OCI-LY1 (cell line): Measurements from ENCODE around the gene NPAS3.

Experiments used
- H2AFZ ChIP-seq: fragments of 200-600 bp; sonication (generic), shearing (Covaris generic); 2 replicates; pipeline ENCODE4 v1.6.0; 2014; ENCODE audit warnings: antibody characterized with exemption, mild to moderate bottlenecking, low read length
- H3F3A ChIP-seq: fragments of 200-600 bp; sonication (generic), shearing (Covaris generic); 2 replicates; pipeline ENCODE4 v1.6.0; 2014; ENCODE audit warnings: mild to moderate bottlenecking, antibody characterized with exemption, low read length, moderate library complexity; ENCODE audit not compliant: insufficient read depth
- H3K27ac ChIP-seq: fragments of 200-600 bp; sonication (generic); 2 replicates; pipeline ENCODE4 v1.5.1; 2014; ENCODE audit warnings: low read length, mixed run types, mild to moderate bottlenecking, low read depth; ENCODE audit not compliant: poor library complexity, severe bottlenecking
- H3K27me3 ChIP-seq: fragments of 200-600 bp; sonication (generic); 2 replicates; pipeline ENCODE4 v1.6.0; 2014; ENCODE audit warnings: antibody characterized with exemption, mild to moderate bottlenecking, low read length, moderate library complexity; ENCODE audit not compliant: insufficient read depth
- H3K36me3 ChIP-seq: fragments of 200-600 bp; sonication (generic); 2 replicates; pipeline ENCODE4 v1.6.1; 2014; ENCODE audit warnings: mild to moderate bottlenecking, antibody characterized with exemption, low read length, moderate library complexity, mixed read lengths; ENCODE audit not compliant: insufficient read depth
- H3K4me1 ChIP-seq: fragments of 200-600 bp; sonication (generic); 2 replicates; pipeline ENCODE4 v1.5.1; 2014; ENCODE audit warnings: mild to moderate bottlenecking, low read length, moderate library complexity; ENCODE audit not compliant: insufficient read depth, severe bottlenecking
- H3K4me2 ChIP-seq: fragments of 200-600 bp; sonication (generic), shearing (Covaris generic); 2 replicates; pipeline ENCODE4 v1.6.1; 2014; ENCODE audit warnings: low read length
- H3K4me3 ChIP-seq: fragments of 200-600 bp; sonication (generic); 2 replicates; pipeline ENCODE4 v1.5.1; 2014; ENCODE audit warnings: low read length, low read depth, mild to moderate bottlenecking, mixed read lengths; ENCODE audit not compliant: poor library complexity, severe bottlenecking
- H3K79me2 ChIP-seq: fragments of 200-600 bp; shearing (Covaris generic); 2 replicates; pipeline ENCODE4 v1.6.1; 2016; ENCODE audit warnings: mixed run types, low read length, mixed read lengths; ENCODE audit not compliant: insufficient read depth
- H3K9ac ChIP-seq: fragments of 200-600 bp; sonication (generic), shearing (Covaris generic); 2 replicates; pipeline ENCODE4 v1.6.1; 2014; ENCODE audit warnings: mild to moderate bottlenecking, low read length, mixed read lengths
- H3K9me2 ChIP-seq: fragments of 200-600 bp; sonication (generic), shearing (Covaris generic); 2 replicates; pipeline ENCODE4 v1.6.1; 2014; ENCODE audit warnings: low read depth, mild to moderate bottlenecking, low read length, mixed read lengths
- H3K9me3 ChIP-seq: fragments of 200-600 bp; shearing (Covaris generic); 2 replicates; pipeline ENCODE4 v1.6.1; 2014; ENCODE audit warnings: low read length, mixed read lengths
- H4K20me1 ChIP-seq: fragments of 200-600 bp; sonication (generic), shearing (Covaris generic); 2 replicates; pipeline ENCODE4 v1.6.0; 2016; ENCODE audit warnings: mild to moderate bottlenecking, low read length; ENCODE audit not compliant: insufficient read depth
- CTCF ChIP-seq: fragments of 200-600 bp; sonication (generic), shearing (Covaris generic); IDR thresholded peaks from 2 replicates; pipeline ENCODE4 v1.5.1; 2017; ENCODE audit warnings: mild to moderate bottlenecking, antibody characterized with exemption, low read length, moderate library complexity, mixed read lengths
- EZH2 ChIP-seq: fragments of 200-600 bp; sonication (generic), shearing (Covaris generic); IDR thresholded peaks from 2 replicates; pipeline ENCODE4 v1.8.0; 2017; ENCODE audit warnings: borderline replicate concordance, mixed run types, mild to moderate bottlenecking, antibody characterized with exemption, low read length, moderate library complexity, mixed read lengths

The NPAS3 gene

GRCh38 chr14:33561488-33562175, 623.0 kb downstream of the NPAS3 start:
- Histone ChIP-seq H3K4me3 (no peak overlapping the region), H3K4me1 (no peaks in the 10 kb centered on the region), H3K9me3 (no peaks in the 10 kb centered on the region), H4K20me1 (no peaks in the 10 kb centered on the region), H3F3A (no peaks in the 10 kb centered on the region), H2AFZ (no peak overlapping the region), H3K36me3 (no peaks in the 10 kb centered on the region), H3K27me3 (no peaks in the 10 kb centered on the region), H3K4me2 (no peak overlapping the region), H3K9ac (no peak overlapping the region), H3K79me2 (no peaks in the 10 kb centered on the region), H3K27ac (no peak overlapping the region), H3K9me2 (no peaks in the 10 kb centered on the region)
- no peak for TF ChIP-seq CTCF
- no peak for TF ChIP-seq EZH2

GRCh38 chr14:33563191-33563900, 624.7 kb downstream of the NPAS3 start:
- H2AFZ ChIP-seq = no peak overlapping the region
- no peaks in the 10 kb centered on the region for H3K36me3 ChIP-seq
- no peaks in the 10 kb centered on the region for H3K4me1 ChIP-seq
- no peaks in the 10 kb centered on the region for H3K9me3 ChIP-seq
- H3K9me2 ChIP-seq = no peaks in the 10 kb centered on the region
- H3K27ac ChIP-seq = no peak overlapping the region
- no peaks in the 10 kb centered on the region for H3F3A ChIP-seq
- no peak overlapping the region for H3K9ac ChIP-seq
- no peaks in the 10 kb centered on the region for H4K20me1 ChIP-seq
- no peaks in the 10 kb centered on the region for H3K27me3 ChIP-seq
- no peak overlapping the region for H3K4me2 ChIP-seq
- TF ChIP-seq CTCF (no peak), EZH2 (no peak)
- no peak overlapping the region for H3K4me3 ChIP-seq
- no peaks in the 10 kb centered on the region for H3K79me2 ChIP-seq

GRCh38 chr14:33563901-33564197, 625.2 kb downstream of the NPAS3 start:
- Histone ChIP-seq H4K20me1 (no peaks in the 10 kb centered on the region), H3F3A (no peaks in the 10 kb centered on the region), H3K9me3 (no peaks in the 10 kb centered on the region), H3K4me1 (no peaks in the 10 kb centered on the region), H3K9me2 (no peaks in the 10 kb centered on the region), H3K79me2 (no peaks in the 10 kb centered on the region), H3K27me3 (no peaks in the 10 kb centered on the region), H3K9ac (no peak overlapping the region), H3K4me3 (no peak overlapping the region), H3K36me3 (no peaks in the 10 kb centered on the region), H2AFZ (no peak overlapping the region), H3K4me2 (no peak overlapping the region), H3K27ac (no peak overlapping the region)
- TF ChIP-seq EZH2 (no peak), CTCF (no peak)
